Measurements from ENCODE around the gene BORCS6. TPM values are rescaled to one million over a fixed set of nuclear protein-coding genes. Genes with fewer than 3 reads are reported as not detected.

BORCS6 gene
- total and polyA plus RNA-seq, 2 experiments from 2014 or later = 1.8 to 7.1 TPM

- peak overlapping the region; percentile 23; the same call in 1 of the 2 replicates for H3K27ac Mint-ChIP-seq
- H3K4me2 ChIP-seq = peak overlapping the region; percentile 78
- H3K27ac ChIP-seq (ENCODE audit: low read depth) = no peak overlapping the region
- H3K36me3 ChIP-seq (ENCODE audit: insufficient read depth) = no peaks in the 10 kb centered on the region
- no peak for TF ChIP-seq JUNB (IDR thresholded peaks at IDR 0.05; ENCODE audit: unreplicated experiment)
- no peak for TF ChIP-seq REST (IDR thresholded peaks at IDR 0.05; ENCODE audit: unreplicated experiment)
- TF ChIP-seq CTCF (conservative IDR thresholded peaks at IDR 0.05; ENCODE audit: low read depth in 2 of 2) = no peak
- TF ChIP-seq ETS1 (IDR thresholded peaks at IDR 0.05) = no peak
- no peak for TF ChIP-seq EZH2 (IDR thresholded peaks at IDR 0.05; ENCODE audit: low read depth, unreplicated experiment)
- no peak for TF ChIP-seq CREB1 (CRISPR knock-in tag; IDR thresholded peaks at IDR 0.05; ENCODE audit: low read depth)
- no peak for TF ChIP-seq EZH2phosphoT487 (IDR thresholded peaks at IDR 0.05; ENCODE audit: unreplicated experiment)
- no peak for TF ChIP-seq POLR2AphosphoS5 (IDR thresholded peaks at IDR 0.05; ENCODE audit: low read depth)
- TF ChIP-seq NANOG (IDR thresholded peaks at IDR 0.05; ENCODE audit: borderline replicate concordance) = no peak
- no peaks in the 10 kb centered on the region for H3K9me3 Mint-ChIP-seq
- H4K20me1 ChIP-seq (replicated peaks; ENCODE audit: insufficient read depth) = no peaks in the 10 kb centered on the region
- H2AFZ ChIP-seq = peak overlapping the region; percentile 67; the same call in 1 of the 2 replicates
- no peak overlapping the region; the same call in 2 of the 3 replicates for H3K4me3 Mint-ChIP-seq
- peaks cover 9% of the 10 kb centered on the region for H3K4me1 ChIP-seq (ENCODE audit: insufficient read depth)
- H3K36me3 Mint-ChIP-seq (ENCODE audit: low read depth) = no peaks in the 10 kb centered on the region; the same call in 2 of the 3 replicates
- ATAC-seq = no peak
- no peak for DNase-seq (ENCODE audit: low spot score)
- H3K79me2 ChIP-seq (replicated peaks; ENCODE audit: insufficient read depth) = no peaks in the 10 kb centered on the region
- no peaks in the 10 kb centered on the region for H3K9me2 ChIP-seq (ENCODE audit: insufficient read depth)
- peaks cover 13% of the 10 kb centered on the region for H3K27me3 ChIP-seq (ENCODE audit: insufficient read depth)
- peaks cover 7% of the 10 kb centered on the region for H3K4me1 Mint-ChIP-seq
- H3F3A ChIP-seq (replicated peaks; ENCODE audit: low read depth) = peaks cover 15% of the 10 kb centered on the region
- peak overlapping the region; percentile 41 for H3K4me3 ChIP-seq
- peaks cover 11% of the 10 kb centered on the region for H3K27me3 Mint-ChIP-seq (ENCODE audit: insufficient read depth, low read depth, poor library complexity)
Measured at GRCh38 chr17:8190506-8190905, 526 bp upstream of the BORCS6 start.

Measured in GM23338 (cell line).